CD4-positive, alpha-beta T cell treated with Interleukin-10 for 1 hour (primary cell): ENCODE measurements around the gene IGFL3.
"Not testable (repeated sequence)": the region's sequence is repeated elsewhere in the genome, so short reads cannot be mapped to it uniquely, and the experiment has no call there.

Experiments used
- DNase-seq: peaks from one replicate; pipeline ENCODE4 v3.0.0-alpha.2; 2020

IGFL3 gene

GRCh38 chr19:46118136-46118535 is 6.4 kb downstream of the IGFL3 start:
- DNase-seq: no peak

- DNase-seq: no peak
Observed at GRCh38 chr19:46116121-46116520, 8.4 kb downstream of the IGFL3 start.

GRCh38 chr19:46115396-46116106 is 8.9 kb downstream of the IGFL3 start:
- no peak for DNase-seq

GRCh38 chr19:46113726-46114125 is 10.8 kb downstream of the IGFL3 start:
- DNase-seq: no peak

- DNase-seq: no peak
Observed at GRCh38 chr19:46112527-46112926, 12.0 kb downstream of the IGFL3 start.

GRCh38 chr19:46111376-46111775 is 13.1 kb downstream of the IGFL3 start:
- DNase-seq: no peak

- no peak for DNase-seq
Observed at GRCh38 chr19:46109876-46110275, 14.6 kb downstream of the IGFL3 start.

- no peak for DNase-seq
Observed at GRCh38 chr19:46107371-46107770, 17.1 kb downstream of the IGFL3 start.

GRCh38 chr19:46102333-46102732 is 22.2 kb downstream of the IGFL3 start:
- DNase-seq: not testable (repeated sequence)

GRCh38 chr19:46101293-46101692 is 23.2 kb downstream of the IGFL3 start:
- no peak for DNase-seq

GRCh38 chr19:46100344-46100743 is 24.1 kb downstream of the IGFL3 start:
- no peak for DNase-seq

- no peak for DNase-seq
Observed at GRCh38 chr19:46090444-46090843, 34.0 kb downstream of the IGFL3 start.

- no peak for DNase-seq
Observed at GRCh38 chr19:46089432-46089831, 35.1 kb downstream of the IGFL3 start.

GRCh38 chr19:46088101-46088500 is 36.4 kb downstream of the IGFL3 start:
- no peak for DNase-seq

GRCh38 chr19:46085888-46086287 is 38.6 kb downstream of the IGFL3 start:
- DNase-seq: no peak

GRCh38 chr19:46082728-46083050 is 41.8 kb downstream of the IGFL3 start:
- no peak for DNase-seq

GRCh38 chr19:46081928-46082727 is 42.4 kb downstream of the IGFL3 start:
- DNase-seq: peak; percentile 28

GRCh38 chr19:46080561-46080960 is 43.9 kb downstream of the IGFL3 start:
- no peak for DNase-seq

GRCh38 chr19:46079576-46079975 is 44.9 kb downstream of the IGFL3 start:
- no peak for DNase-seq

- not testable (repeated sequence) for DNase-seq
Observed at GRCh38 chr19:46078573-46079332, 45.7 kb downstream of the IGFL3 start.

GRCh38 chr19:46077815-46078167 is 46.7 kb downstream of the IGFL3 start:
- DNase-seq: no peak

GRCh38 chr19:46076951-46077814 is 47.3 kb downstream of the IGFL3 start:
- peak; percentile 13 for DNase-seq
